Heart right ventricle (tissue), 16 donors: ENCODE data around the gene ESYT1. TPM values are rescaled to one million over a fixed set of nuclear protein-coding genes. Genes with fewer than 3 reads are reported as not detected.

Experiments
- ATAC-seq, 8 donors: fragments of 200-7000 bp; cut with Tn5 transposase; one replicate each; pipeline ENCODE4 v1.9.1; 2020; ENCODE audit warnings: mild to moderate bottlenecking in 8 of 8, moderate library complexity in 8 of 8, moderate number of reproducible peaks in 1 of 8
- DNase-seq, 2 donors: peaks; one replicate each; pipeline ENCODE4 v3.0.0-alpha.2; 2020
- H3K27ac ChIP-seq, 10 donors: fragments of 200-600 bp; sonication (generic) in 2 of 10; one replicate each; pipeline versions ENCODE4 v1.5.0 to v1.8.0; 2020 to 2022; ENCODE audit warnings: mild to moderate bottlenecking in 3 of 10
- H3K27me3 ChIP-seq, 7 donors: fragments of 200-600 bp; one replicate each; pipeline ENCODE4 v1.8.0; 2021 to 2022; ENCODE audit warnings: mild to moderate bottlenecking in 2 of 7
- H3K36me3 ChIP-seq, 9 donors: fragments of 200-600 bp; sonication (generic) in 1 of 9; one replicate each; pipeline versions ENCODE4 v1.5.0 to v1.8.0; 2020 to 2022; ENCODE audit warnings: mild to moderate bottlenecking in 2 of 9
- H3K4me1 ChIP-seq, 9 donors: fragments of 200-600 bp; sonication (generic) in 1 of 9; one replicate each; pipeline versions ENCODE4 v1.5.0 to v1.8.0; 2020 to 2022; ENCODE audit warnings: mild to moderate bottlenecking in 4 of 9
- H3K4me3 ChIP-seq, 10 donors: fragments of 200-600 bp; sonication (generic) in 2 of 10; one replicate each; pipeline versions ENCODE4 v1.5.0 to v1.8.0; 2020 to 2022; ENCODE audit warnings: mild to moderate bottlenecking in 7 of 10, moderate library complexity in 2 of 10
- H3K9me3 ChIP-seq, 11 donors: fragments of 200-600 bp in 10 of 11; sonication (generic) in 2 of 11; one replicate each; pipeline versions ENCODE4 v1.5.0 to v1.8.0; 2013 to 2022; ENCODE audit warnings: mild to moderate bottlenecking in 2 of 11, control low read depth in 1 of 11, moderate library complexity in 1 of 11
- CTCF ChIP-seq, 9 donors: fragments of 200-600 bp; sonication (generic) in 2 of 9; IDR thresholded peaks; one replicate each; pipeline versions ENCODE4 v1.5.0 to v1.8.0; 2021 to 2022; ENCODE audit warnings: antibody characterized with exemption in 9 of 9, mild to moderate bottlenecking in 5 of 9, moderate library complexity in 1 of 9
- WGBS, 2 donors: extraction: QIAGEN DNeasy Blood & Tissue Kit; methylation state at CpG; one replicate each; pipeline ENCODE4 v1.1.7; 2013; ENCODE audit warnings: inconsistent platforms in 1 of 2; 5-methylcytosine and 5-hydroxymethylcytosine counted together
- intact Hi-C, 10 donors: fragments of 100-400 bp; cut with DNase I; formaldehyde crosslinking; loops; one replicate each; pipeline versions ENCODE4 v1.11.1 to v1.14.2; 2022
- polyA plus RNA-seq, 2 donors: library from polyadenylated mRNA; stranded (reverse); fragments of 200-250 nt; gene quantifications; one replicate each; pipeline ENCODE4 v1.2.3, GENCODE V29; 2013
- total RNA-seq, 10 donors: library from RNA; stranded (reverse); fragmentation: NEBNext Ultra II Directional in 3 of 10; extraction: Animal tissue kit (Norgen Biotek cat#: 25700) in 3 of 10; gene quantifications; one replicate each; pipeline versions ENCODE4 v1.2.1 to v1.2.4, GENCODE V29; 2021 to 2023
- donor health status: Arrhythmogenic right ventricular cardiomyopathy.
- donor health status: ischemic (EF 13 %, LVEDD 7.1; RV severe dilation, severe dysfunction).
- donor health status: healthy with polysubstance abuse.
- donor health status: DM: no; HTN: yes; CAD: no.
- donor health status: DM: no; HTN: no; CAD: no.
- donor health status: ischemic (EF 25% LVEDD 6.9; RV normal size, moderate dysfunction).
- donor health status: ischemic (EF 25% LVEDD 5.7; RV mildly dilated, moderate dysfunction).
- donor health status: healthy.
- donor health status: DM: yes; HTN: yes; CAD: no.
- donor health status: Ischemic cardiomyopathy.
- donor health status: ischemic (EF 35%, LVEDD 5.7; RV mildly dilated, moderate dysfunction).
- donor health status: nonischemic (EF 11% LVEDD 7.7; RV severe dilation, severe dysfunction).
- donor health status: DM: yes; HTN: yes; CAD: no.
- donor health status: PGD.
- donor health status: ischemic (EF 29% LVEDD 5.4; RV normal size, mild dysfunction).
- donor health status: nonischemic (EF 23%, LVEDD 6.1; RV moderate dilation, normal function).

Gene ESYT1
- total and polyA plus RNA-seq, 12 donors = 20.9 to 57.3 (median 31.9) TPM

DNA sequence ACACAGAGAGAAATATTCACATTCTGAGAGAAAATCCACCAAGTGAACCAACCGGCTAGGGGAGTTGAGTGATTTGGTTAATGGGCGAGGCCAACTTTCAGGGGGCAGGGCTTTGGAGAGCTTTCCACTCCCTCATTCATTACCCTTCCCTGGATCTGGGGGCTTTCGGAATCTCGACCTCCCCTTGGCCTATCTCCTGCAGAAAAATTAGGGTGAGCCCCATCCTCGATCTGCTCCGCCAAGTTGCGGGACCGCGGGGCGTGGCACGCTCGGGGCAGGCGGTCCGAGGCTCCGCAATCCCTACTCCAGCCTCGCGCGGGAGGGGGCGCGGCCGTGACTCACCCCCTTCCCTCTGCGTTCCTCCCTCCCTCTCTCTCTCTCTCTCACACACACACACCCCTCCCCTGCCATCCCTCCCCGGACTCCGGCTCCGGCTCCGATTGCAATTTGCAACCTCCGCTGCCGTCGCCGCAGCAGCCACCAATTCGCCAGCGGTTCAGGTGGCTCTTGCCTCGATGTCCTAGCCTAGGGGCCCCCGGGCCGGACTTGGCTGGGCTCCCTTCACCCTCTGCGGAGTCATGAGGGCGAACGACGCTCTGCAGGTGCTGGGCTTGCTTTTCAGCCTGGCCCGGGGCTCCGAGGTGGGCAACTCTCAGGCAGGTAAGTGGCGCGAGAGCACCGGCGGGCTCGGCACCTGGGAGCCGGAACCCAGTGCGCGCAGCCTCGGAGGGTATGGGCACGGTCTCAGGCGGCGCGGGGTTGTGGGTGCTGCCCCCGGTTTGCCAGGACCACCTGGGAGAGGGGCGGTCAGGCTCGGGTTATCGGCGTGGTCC, 48.1 kb upstream of the ESYT1 start, which contains the start of gene ERBB3:
ERBB3 (plus strand) TSS at position 443 of the 833 bp plus-strand sequence; CDS start at position 579, 136 bp downstream.
- Histone ChIP-seq H3K27ac (peak within 1 kb of the TSS in 9 of 10 donors; percentile 3 to 55 (median 41)), H3K4me1 (peaks cover 0 to 23% (median 18%) of the 10 kb centered on the region in 9 donors), H3K9me3 (no peaks in the 10 kb centered on the region), H3K27me3 (peaks cover 0 to 32% (median 9%) of the 10 kb centered on the region in 7 donors), H3K4me3 (peak within 1 kb of the TSS; percentile 19 to 70 (median 56)), H3K36me3 (no peaks in the 10 kb centered on the region)
- TF ChIP-seq CTCF (IDR thresholded peaks at IDR 0.05) = no peak
- ATAC-seq (peak; percentile 61 to 91 (median 76)), DNase-seq (peak; percentile 32 to 57)
- intact Hi-C loops = loop anchor here in 2 of 10 donors (1.0 to 5.0 kb wide), 2 partner anchors 24 to 37 kb away; partner anchors contain the start of genes PA2G4 (in 2 of the 2), RPL41 (in 1 of the 2) and ZC3H10 (in 1 of the 2)
- WGBS, 2 donors = 2% methylated on average over 56 to 59 of the region's 59 CpGs

DNA sequence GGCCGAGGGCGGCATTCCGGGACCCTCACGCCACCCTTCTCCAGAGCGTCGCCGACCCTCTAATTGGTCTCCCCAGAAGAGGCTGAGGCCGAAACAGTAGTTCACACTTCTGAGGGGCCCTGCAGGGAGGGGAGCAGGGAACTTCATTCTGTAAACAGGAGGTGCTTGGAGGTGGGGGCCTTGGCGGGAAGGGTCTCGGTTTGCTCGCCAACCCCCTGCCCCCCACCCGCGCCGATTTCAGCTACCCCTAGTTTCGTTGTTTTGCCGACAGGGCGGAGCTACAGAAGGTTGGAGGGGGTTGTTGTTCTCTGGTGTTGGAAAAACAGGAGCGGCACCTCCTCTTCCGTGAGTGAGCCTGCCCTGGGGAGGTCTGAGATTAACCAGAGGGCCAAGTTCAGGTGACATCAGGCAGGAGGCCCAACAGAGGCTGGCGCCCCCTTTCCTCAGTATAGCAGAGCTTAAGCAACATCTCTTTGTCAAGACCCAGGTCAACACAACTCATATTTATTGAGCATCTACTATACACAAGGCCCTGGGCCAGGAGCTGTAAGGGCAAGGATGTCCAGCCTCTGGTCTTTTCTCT, 47.4 kb upstream of the ESYT1 start:
- Histone ChIP-seq H3K4me1 (peaks cover 0 to 23% (median 18%) of the 10 kb centered on the region in 9 donors), H3K27ac (no peak overlapping the region), H3K4me3 (peak overlapping the region in 9 of 10 donors; percentile 32 to 70 (median 57)), H3K27me3 (peaks cover 0 to 32% (median 9%) of the 10 kb centered on the region in 7 donors), H3K9me3 (no peaks in the 10 kb centered on the region), H3K36me3 (no peaks in the 10 kb centered on the region)
- ATAC-seq = no peak
- WGBS, 2 donors = 34 to 35% methylated on average over 20 of the region's 20 CpGs
- TF ChIP-seq CTCF (IDR thresholded peaks at IDR 0.05) = no peak
- intact Hi-C loops = no loop called here
- no peak for DNase-seq

DNA sequence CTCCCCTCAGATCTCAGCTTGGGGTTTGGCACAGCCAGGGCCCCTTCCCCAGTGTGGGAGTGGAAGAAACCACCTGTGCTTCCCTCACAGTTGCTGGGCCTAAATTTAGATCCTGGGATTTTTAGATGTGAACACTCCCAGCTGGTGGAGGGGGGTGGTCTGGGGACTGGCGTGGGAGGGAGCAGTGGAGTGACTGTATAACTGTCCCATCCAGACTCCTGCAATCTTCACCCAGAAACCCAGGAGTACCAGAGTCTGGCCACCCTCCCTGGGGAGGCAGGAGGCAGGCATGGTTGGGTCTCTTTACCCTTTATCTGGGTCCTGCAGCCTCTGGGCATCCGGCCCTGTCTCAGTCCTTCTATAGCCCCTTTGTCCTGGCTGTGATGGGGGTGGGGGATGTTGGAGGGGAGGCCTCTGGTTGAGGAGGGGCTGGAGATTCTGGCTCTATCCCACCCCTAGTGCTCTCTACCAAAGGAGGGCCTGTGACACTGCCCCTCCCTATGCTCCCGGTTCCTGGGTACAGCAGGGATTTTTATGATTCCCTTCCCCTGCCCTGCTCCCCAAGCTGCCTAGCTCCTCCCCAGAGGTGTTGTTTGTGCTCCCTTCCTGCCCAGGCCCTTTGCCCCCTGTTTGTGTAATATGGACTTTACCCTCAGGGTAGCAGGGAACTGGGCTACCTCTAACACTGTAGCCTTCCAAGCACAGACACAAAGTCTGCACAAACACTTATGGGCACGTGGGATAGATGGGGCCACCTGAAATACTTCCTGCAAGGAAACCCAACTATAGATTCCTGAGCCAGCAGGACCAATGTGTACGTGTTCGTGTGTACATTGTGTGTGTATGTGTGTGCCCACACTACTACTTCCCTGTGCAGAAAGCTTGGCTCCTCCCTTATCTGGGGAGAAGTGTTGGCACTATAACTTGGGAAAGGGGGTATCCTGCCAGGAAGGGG, 46.4 kb upstream of the ESYT1 start:
- ATAC-seq (no peak), DNase-seq (no peak)
- Histone ChIP-seq H3K36me3 (no peaks in the 10 kb centered on the region), H3K27ac (no peak overlapping the region), H3K9me3 (no peaks in the 10 kb centered on the region), H3K4me3 (no peak overlapping the region), H3K4me1 (peaks cover 0 to 26% (median 18%) of the 10 kb centered on the region in 9 donors), H3K27me3 (peaks cover 0 to 32% (median 9%) of the 10 kb centered on the region in 7 donors)
- intact Hi-C loops = no loop called here
- WGBS, 2 donors = 49 to 50% methylated on average over 6 of the region's 6 CpGs
- TF ChIP-seq CTCF (IDR thresholded peaks at IDR 0.05) = no peak
